ENCODE measurements around the gene SRBD1. TPM values are rescaled to one million over a fixed set of nuclear protein-coding genes. Genes with fewer than 3 reads are reported as not detected.

Gene SRBD1
- total and polyA plus RNA-seq, 2 of the 8 experiments (the other 6 are each of a cell fraction or from before 2014, with no cell fraction given) = 4.6 to 20.0 TPM

DNA sequence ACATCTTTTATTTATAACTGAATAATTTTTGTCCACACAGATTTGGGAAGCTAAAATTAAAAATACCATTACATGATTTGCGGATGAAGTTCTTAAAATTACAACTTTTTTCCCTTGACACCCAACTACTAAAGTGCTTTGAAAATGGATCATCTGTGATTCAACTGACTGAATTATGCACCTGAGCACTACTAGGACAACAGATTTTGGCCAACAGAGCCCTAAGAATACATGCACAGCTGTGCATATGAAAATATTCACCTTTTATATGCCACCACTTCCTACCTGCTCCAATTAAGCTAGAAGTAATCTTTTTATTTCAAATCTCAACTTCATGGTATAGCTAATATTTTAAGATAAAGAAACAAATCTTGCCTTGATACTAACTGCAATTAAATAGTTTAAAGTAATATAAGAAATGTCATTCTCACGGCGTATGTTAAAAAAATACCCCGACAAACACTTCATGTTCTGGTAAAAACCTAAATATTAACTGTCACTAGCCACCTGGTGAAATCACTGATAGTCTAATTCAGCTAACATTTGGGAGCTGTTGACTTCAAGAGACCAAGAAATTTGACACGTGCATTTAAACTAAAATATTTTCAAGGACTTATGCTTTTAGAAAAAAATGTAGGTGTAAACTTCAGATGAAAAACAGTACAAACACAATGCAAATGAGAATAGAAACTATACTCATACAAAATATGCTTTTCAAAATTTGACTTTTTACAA is 153.7 kb downstream of the SRBD1 start:
- Histone ChIP-seq H3K14ac (ENCODE audit: insufficient read length) (no peak overlapping the region), H3K4ac (replicated peaks; ENCODE audit: insufficient read length, low read depth, low read length) (no peak overlapping the region), H3K9me3 (ENCODE audit: insufficient read depth in 2 of 2, low read depth in 1 of 2, low read length in 1 of 2) (no peaks in the 10 kb centered on the region), H3K18ac (ENCODE audit: extremely low read depth, low read length) (no peak overlapping the region), H3K56ac (replicated peaks; ENCODE audit: insufficient read length, low read depth, low read length) (no peak overlapping the region), H3K4me1 (replicated peaks in 1 of 4; ENCODE audit: control insufficient read depth in 3 of 4, insufficient read depth in 4 of 4, low read length in 3 of 4) (peaks cover 0 to 2% (median 0%) of the 10 kb centered on the region in 4 experiments; a peak in 1 of 7 replicates), H2AK5ac (ENCODE audit: low read depth, low read length) (no peak overlapping the region), H3K4me3 (ENCODE audit: extremely low read depth in 1 of 4, insufficient read depth in 2 of 4, low read depth in 3 of 4, low read length in 4 of 4) (no peak overlapping the region), H3K4me2 (ENCODE audit: insufficient read depth in 1 of 2, low read depth in 2 of 2, low read length in 2 of 2) (no peak overlapping the region), H4K20me1 (replicated peaks in 1 of 2; ENCODE audit: control insufficient read depth in 1 of 2, insufficient read depth in 2 of 2, low read length in 2 of 2) (no peaks in the 10 kb centered on the region), H2BK15ac (ENCODE audit: low read length) (no peak overlapping the region), H2BK120ac (replicated peaks; ENCODE audit: low read depth, low read length) (no peak overlapping the region), H4K5ac (ENCODE audit: insufficient read length, low read depth, low read length) (no peak overlapping the region), H3K79me1 (ENCODE audit: low read depth, low read length) (no peaks in the 10 kb centered on the region), H3K27me3 (replicated peaks in 1 of 4; ENCODE audit: control insufficient read depth in 3 of 4, extremely low read depth in 1 of 4, insufficient read depth in 3 of 4, low read length in 3 of 4) (no peaks in the 10 kb centered on the region), H3K36me3 (ENCODE audit: control insufficient read depth in 2 of 4, insufficient read depth in 4 of 4, low read length in 3 of 4) (no peaks in the 10 kb centered on the region; a peak in 1 of 8 replicates), H2BK5ac (ENCODE audit: low read depth, low read length) (no peak overlapping the region), H4K8ac (ENCODE audit: extremely low read depth, insufficient read depth, low read length) (no peak overlapping the region), H2BK20ac (ENCODE audit: low read length) (no peak overlapping the region), H2BK12ac (ENCODE audit: low read depth, low read length) (no peak overlapping the region), H3K23me2 (ENCODE audit: low read depth, low read length) (no peaks in the 10 kb centered on the region), H3K9ac (replicated peaks in 1 of 4; ENCODE audit: extremely low read depth in 1 of 4, low read depth in 3 of 4, low read length in 3 of 4) (no peak overlapping the region), H2AFZ (ENCODE audit: low read length) (no peak overlapping the region), H4K91ac (replicated peaks; ENCODE audit: insufficient read length, low read length) (no peak overlapping the region), H3K27ac (ENCODE audit: low read depth, low read length) (no peak overlapping the region), H3K23ac (ENCODE audit: insufficient read length) (no peak overlapping the region), H3K79me2 (ENCODE audit: control insufficient read depth in 1 of 2, insufficient read depth in 2 of 2, low read length in 2 of 2) (no peaks in the 10 kb centered on the region)
- ChIA-PET CTCF (ENCODE audit: partially characterized antibody) (interaction anchor here (1.2 kb wide), 1 partner anchor 18 kb away, joined by 3 read pairs; no protein-coding TSS in a partner anchor), POLR2A (ENCODE audit: partially characterized antibody) (no interaction called here)
- no peak for FAIRE-seq
- no peak for DNase-seq (ENCODE audit: low read depth in 1 of 2, low spot score in 2 of 2)
- 86% methylated on average over 5 of the region's 5 CpGs; no CpG with 5 or more reads in 1 of the 2 experiments for WGBS, 2 experiments (ENCODE audit: extremely low coverage in 1 of 2, insufficient coverage in 1 of 2, insufficient read length in 1 of 2, insufficient replicate concordance in 2 of 2, low coverage in 1 of 2, low lambda C conversion rate in 2 of 2, missing lambda C conversion rate in 1 of 2)
- TF ChIP-seq ATF2 (IDR thresholded peaks at IDR 0.05; ENCODE audit: low read length) (no peak), EP300 (IDR thresholded peaks at IDR 0.05; ENCODE audit: borderline replicate concordance in 1 of 2, low read depth in 2 of 2, low read length in 2 of 2) (no peak), RNF2 (IDR thresholded peaks at IDR 0.05; ENCODE audit: borderline replicate concordance, low read depth, low read length, missing control alignments, poor library complexity, severe bottlenecking) (no peak), SP2 (IDR thresholded peaks at IDR 0.05; ENCODE audit: low read length) (no peak), CREB1 (IDR thresholded peaks at IDR 0.05) (no peak), SUZ12 (IDR thresholded peaks at IDR 0.05; ENCODE audit: low read length) (no peak), CHD1 (IDR thresholded peaks at IDR 0.05; ENCODE audit: low read depth, low read length) (no peak)
- TF ChIP-seq, protein P1, sequence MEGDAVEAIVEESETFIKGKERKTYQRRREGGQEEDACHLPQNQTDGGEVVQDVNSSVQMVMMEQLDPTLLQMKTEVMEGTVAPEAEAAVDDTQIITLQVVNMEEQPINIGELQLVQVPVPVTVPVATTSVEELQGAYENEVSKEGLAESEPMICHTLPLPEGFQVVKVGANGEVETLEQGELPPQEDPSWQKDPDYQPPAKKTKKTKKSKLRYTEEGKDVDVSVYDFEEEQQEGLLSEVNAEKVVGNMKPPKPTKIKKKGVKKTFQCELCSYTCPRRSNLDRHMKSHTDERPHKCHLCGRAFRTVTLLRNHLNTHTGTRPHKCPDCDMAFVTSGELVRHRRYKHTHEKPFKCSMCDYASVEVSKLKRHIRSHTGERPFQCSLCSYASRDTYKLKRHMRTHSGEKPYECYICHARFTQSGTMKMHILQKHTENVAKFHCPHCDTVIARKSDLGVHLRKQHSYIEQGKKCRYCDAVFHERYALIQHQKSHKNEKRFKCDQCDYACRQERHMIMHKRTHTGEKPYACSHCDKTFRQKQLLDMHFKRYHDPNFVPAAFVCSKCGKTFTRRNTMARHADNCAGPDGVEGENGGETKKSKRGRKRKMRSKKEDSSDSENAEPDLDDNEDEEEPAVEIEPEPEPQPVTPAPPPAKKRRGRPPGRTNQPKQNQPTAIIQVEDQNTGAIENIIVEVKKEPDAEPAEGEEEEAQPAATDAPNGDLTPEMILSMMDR (IDR thresholded peaks at IDR 0.05; ENCODE audit: control extremely low read depth in 1 of 3, insufficient read depth in 1 of 3, low read depth in 1 of 3, low read length in 3 of 3) = no peak

Data from H1 (cell line).